Limb (tissue), 2 donors: ENCODE data around the gene UBE2M.
"Not testable (repeated sequence)": the region's sequence is repeated elsewhere in the genome, so short reads cannot be mapped to it uniquely, and the experiment has no call there.

Experiments used
- DNase-seq, 2 donors: peaks; one replicate each; pipeline ENCODE4 v3.0.0-alpha.2; 2016; ENCODE audit errors: extremely low spot score in 2 of 2

The UBE2M gene

DNA sequence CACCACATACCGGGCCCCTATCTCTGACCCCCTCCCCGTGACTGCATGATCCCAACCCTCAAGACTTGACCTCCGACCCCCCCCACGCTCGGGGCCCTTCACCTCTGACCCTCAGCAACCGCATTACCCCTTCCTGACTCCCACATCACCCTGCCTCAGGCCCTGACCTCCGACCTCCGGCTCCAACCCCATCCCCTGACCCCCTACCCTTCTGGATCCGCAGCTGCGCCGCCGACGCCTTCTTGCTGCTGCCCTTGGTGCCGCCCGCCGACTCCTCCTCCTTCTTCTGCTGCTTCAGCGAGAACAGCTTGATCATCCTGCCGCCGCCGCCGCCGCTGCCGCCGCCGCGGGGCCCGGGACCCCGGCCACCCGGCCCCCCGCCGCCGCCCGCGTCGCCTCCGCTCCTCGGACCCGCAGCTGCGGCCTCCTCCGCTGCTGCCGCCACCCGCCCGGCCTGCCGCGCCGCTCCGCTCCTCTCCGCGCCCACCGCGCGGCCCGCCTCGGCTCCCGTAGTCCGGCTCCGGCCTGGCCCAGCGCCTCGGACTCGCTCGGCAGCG is at the start of gene UBE2M:
UBE2M (minus strand) TSS at position 546 of the 557 bp plus-strand sequence; CDS start at position 316, 230 bp downstream.
- DNase-seq: no peak

DNA sequence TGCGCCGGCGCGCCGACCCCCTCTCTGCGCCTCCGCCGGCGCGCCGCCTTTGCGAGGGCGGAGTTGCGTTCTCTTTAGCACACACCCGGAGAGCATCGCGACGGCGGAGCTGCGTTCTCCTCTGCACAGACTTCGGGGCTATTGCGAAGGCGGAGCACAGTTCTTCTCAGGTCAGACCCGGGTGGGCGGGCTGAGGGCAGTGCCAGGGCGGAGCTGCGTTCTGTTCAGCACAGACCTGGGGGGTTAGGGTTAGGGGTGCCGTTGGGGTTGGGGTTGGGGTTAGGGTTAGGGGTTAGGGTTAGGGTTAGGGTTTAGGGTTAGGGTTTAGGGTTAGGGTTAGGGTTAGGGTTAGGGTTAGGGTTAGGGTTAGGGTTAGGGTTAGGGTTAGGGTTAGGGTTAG is 48.8 kb upstream of the UBE2M start:
- DNase-seq: not testable (repeated sequence)

DNA sequence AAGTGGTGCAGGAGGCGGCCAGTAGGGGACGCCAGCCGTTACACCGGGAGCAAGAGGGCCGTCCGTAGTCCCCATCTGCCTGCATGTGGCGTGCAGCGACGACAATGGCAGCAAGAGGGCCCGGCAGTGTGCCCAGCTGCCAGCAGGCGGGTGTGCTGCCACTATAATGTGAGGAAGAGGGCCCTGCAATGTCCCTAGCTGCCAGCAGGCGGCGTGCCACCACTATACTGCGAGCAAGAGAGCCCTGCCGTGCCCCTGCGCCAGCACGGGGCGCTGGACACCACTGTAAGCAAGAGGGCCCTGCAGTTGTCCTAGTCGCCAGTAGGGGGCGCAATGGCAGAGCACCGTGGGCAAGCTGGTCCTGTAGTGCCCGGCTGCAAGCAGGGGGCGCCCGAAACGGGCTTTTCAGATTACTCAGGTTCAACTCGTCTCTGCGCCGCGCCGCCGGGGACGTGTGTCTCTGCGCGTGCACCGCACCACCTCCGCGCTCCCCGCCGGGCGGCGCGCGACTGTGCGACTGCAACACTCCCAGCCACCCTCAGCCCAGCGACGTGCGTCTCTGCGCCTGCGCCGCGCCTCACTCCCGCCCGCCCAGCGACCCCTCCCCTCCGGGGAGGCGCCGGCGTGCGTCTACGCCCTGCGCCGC is 48.0 kb upstream of the UBE2M start:
- not testable (repeated sequence) for DNase-seq

DNA sequence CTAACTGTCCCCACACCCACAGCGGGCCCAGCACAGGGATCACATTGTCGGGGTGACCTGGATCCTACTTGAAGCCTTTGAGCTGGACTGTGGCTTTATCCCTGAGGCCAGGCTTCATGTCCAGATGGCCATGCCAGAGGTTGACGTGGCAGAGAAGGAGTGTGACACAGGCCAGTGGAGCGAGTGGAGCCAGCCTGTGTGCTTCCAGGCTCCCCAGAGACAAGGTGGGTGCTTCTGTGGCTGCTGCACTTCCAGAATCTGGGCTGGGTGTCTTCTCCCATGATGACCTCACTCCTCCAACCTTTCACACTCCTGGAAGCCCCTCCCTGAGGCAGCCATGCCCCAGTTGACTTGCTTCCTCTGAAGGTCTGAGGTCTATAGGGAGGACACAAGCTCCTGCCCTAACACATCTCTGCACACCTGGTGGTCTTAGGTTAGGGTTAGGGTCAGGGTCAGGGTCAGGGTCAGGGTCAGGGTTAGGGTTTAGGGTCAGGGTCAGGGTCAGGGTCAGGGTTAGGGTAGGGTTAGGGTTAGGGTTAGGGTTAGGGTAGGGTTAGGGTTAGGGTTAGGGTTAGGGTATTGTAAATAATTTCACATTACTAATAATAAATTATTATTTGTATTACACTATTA is 27.8 kb upstream of the UBE2M start:
- peak in 1 of 2 donors; percentile 38 for DNase-seq

DNA sequence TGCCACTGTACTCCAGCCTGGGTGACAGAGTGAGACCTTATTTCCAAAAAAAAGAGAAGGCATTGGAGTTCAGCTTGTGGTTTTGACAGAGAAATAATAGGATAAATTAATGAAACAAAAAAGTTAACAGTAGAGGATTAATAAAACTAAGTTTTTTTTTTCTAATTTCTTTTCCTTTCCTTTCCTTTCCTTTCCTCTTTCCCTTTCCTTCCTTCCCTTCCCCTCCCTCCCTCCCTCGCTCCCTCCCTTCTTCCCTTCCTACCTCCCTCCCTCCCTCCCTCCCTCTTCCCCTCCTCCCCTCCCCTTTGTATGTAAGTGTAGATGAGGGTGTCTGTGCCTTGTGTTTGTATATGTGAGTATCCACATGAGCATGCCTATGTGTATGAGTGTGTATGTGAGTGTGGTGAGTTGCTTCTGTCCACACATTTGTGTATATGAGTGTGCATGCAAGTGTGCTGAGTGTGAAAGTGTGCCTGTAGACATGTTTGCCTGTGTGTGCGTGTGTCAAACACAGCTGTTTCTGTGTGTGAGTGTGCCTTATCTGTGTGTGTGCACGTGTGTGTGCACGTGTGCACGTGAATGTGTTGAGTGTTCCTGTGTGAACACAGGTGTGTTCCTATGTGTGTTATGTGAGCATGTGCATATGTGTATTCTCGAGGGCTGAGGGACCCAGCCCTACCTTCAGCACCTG is 27.2 kb upstream of the UBE2M start:
- no peak for DNase-seq

DNA sequence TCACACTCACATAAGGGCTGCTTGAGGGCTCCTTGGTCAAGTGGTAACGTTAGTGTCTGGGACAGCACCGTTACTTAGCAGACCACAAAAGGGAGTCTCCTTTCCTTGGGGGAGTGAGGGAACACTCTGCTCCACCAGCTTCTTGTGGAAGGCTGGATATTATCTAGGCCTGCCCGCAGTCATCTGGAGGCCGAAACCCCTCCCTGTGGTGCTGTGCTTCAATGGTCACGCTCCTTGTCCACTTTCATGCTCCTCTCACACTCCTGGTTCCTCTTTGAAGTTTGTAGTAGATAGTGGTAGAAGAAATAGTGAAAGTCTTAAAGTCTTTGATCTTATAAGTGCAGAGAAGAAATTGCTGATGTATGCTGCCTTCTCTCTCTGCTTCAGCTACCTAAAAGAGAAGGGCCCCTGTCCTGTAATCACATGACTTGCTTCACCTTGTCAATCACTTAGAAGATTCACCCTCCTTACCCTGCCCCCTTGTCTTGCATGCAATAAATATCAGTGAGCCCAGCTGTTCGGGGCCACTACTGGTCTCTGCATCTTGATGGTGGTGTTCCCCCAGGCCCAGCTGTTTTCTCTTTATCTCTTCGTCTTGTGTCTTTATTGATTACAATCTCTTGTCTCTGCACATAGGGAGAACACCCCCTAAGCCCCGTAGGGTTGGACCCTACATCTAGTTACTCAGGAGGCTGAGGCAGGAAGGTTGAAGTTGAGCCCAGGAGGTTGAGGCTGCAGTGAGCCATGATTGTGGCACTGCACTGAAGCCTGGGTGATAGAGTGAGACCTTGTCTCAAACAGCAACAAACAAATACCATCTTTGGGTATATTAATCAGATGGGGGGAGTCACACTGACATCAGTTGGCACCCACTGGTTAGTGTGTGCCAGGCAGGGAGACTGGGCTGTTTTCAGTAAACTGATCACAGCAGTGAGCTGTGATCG is 26.4 kb upstream of the UBE2M start:
- DNase-seq: no peak

DNA sequence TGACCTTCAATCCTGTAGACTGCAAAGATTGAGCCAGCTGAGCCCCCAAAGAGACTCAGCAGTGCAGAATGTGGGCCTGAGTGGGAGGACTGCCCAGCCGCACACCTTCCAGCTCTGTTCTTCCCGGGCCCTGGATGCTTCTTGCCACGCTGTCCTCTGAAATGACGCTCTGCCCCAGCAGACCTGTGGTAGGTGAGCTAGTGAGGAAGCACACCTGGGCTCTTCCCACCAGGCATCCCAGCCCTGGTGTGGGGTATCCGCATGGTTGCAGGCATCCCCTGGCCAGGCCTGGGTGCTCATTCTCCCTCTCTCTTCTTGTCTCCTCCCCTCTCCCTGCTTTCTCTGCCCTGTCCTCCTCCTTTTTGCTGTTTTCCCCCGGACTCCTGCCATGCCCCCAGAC is 24.6 kb upstream of the UBE2M start:
- DNase-seq: no peak

DNA sequence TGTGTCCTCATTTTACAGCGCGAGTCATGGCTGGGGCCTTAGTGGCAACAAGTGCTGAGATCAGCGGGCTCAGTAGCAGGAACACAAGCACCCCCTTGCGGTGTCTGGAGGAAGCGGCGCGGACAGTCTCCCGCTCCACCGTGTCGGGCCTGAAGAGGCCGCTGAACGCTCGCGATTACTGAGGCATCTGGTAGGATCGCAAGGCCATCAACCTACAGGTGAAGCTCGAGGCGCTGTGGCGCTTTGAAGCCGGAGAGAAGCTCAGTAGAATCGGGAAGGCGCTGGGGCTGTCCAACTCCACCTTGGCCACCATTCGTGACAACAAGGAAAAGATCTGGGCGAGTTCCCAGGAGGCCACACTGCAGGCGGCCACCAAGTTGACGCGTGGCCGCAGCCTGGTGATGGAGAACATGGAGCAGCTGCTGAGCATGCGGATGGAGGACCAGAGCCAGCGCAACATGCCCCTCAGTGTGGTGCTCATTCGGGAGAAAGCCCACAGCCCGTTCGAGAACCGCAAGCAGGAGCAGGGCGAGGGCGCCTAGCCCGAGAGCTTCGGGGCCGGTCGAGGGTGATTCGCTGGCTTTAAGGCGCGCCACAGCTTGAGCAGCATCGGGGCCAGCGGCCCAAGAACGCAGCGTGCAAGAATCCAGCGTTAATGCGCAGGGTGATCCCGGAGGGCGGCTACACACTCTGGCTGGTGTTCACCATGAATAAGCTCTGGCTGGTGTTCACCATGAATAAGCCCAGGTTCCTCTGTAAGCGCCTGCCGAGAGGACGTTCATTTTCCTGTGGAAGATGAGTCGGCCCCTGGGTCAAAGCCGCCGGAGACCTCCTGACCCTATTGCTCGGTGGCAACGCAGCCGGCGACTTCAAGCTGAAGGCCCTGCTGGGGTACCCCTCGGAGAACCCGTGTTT is 23.1 kb upstream of the UBE2M start:
- peak; percentile 79 to 85 for DNase-seq

DNA sequence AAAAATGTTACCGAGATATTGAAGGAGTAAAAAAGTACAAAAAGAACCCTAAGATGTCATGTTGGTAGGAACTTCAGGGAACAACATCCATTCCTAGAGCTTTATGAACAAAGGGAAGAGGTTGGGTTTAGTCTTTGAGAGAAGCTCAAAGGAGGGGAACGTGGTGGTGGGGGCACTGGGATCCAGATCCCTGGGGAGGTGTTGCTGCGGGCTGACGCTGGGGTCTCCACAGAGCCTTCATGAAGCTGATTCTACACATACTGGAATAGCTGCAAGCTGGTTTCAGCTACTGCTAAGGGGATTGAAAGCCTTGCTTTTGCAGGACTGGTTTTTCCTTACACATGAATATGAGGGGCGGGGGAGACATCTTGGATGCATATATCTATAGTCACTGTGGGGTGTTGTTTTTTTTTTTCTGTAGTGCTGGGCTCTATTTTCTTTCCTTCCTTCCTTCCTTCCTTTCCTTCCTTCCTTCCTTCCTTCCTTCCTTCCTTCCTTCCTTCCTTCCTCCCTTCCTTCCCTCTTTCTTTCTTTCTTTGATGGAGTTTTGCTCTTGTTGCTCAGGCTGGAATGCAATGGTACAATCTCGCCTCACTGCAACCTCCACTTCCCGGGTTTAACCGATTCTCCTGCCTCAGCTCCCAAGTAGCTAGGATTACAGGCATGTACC is 21.2 kb upstream of the UBE2M start:
- peak in 1 of 2 donors; percentile 12 for DNase-seq

DNA sequence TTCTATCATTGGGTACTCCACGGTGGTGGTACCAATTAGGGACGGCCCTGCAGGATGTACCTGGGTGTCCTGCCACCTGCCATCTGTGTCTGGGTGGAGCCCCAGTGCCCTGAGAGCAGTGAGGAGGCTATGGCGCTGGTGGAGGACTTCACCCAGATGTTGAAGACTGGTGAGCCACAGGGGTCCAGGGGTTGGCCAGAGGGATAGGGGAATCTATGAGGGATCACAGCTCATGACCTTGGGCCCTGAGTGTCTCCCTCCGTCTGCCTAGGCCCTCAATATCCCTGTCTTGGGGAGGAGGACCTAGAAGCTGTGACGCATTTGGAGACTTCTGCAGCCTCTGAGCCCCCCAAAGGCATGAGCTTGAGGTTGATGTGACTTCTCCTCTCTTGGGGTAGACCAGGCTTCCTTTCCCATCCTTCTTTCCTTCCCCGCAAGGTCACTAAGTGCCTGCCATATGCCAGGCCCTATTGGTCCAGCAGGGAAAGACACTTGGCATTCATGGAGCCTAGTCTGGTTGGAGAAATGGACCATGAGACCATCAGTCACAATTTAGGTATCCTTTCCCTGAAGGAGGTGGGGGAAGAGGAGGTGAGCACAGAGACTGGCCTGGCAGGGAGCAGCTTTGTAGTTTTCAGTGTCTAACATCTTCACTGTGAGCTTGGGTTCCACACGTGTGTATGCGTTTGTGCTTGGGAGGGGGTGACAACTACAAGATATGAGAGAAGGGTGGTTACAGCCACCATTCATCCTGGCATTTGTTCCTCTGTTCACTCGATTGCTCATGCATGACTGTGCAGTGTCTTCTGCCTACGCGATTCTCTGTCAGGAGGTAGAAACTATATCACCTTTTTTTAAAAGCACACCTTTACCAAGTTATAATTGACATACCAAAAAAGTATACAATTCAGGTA is 19.9 kb upstream of the UBE2M start:
- DNase-seq: no peak

DNA sequence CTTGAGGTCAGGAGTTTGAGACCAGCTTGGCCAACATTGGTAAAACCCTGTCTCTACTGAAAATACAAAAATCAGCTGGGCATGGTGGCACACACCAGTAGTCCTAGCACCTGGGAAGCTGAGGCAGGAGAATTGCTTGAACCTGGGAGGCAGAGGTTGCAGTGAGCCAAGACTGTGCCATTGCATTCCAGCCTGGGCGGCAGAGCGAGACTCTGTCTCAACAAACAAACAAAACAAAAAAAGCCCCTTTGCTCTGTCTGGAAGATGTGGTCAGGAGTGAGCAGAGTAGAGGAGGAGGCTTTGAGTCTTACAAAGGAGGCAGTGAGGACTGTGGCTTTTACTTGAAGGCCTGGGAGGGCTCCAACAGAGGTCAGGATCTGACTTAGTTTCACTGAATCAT is 19.2 kb upstream of the UBE2M start:
- not testable (repeated sequence) for DNase-seq

DNA sequence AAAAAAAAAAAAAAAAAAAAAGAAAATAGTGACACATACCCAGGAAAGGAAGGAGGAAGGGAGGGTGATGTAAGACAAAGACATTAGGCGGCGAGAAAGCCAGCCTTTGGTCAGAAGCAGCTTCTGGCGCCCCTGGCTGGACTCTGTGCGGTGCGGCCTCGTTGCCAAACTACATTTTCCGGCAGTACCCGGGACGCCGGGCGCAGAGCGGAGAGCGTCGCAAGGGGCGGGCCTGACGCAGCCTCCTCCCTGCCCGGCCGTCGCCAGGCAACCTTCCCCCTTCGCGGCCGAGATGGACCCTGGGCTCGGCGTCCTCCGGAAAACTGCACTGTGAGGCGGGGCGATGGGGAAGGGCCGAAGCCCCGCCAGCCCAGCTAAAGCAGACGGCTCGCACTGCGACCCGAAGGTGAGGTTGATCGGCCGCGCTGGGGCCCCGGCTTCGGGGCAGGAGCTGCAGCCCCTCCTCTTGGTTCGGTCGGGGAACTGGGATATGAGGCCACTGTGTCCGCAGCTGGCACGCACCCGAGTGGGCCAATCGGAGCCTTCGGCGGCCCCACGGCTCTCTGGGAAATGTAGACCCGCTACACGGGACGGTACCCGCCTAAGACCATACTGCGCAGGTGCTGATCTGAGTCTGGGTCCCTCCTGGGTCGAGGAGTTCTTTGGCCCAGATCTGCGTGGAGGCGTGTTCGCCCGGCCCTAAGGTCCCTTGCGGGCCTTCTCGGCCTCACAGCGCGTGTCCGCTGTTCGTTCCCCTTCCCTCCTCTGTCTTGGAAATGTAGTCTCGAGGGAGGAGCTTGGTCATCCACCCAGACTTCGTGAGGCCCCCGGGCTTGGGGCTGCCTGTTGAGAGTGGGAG is 17.0 kb upstream of the UBE2M start:
- DNase-seq: peak; percentile 93

DNA sequence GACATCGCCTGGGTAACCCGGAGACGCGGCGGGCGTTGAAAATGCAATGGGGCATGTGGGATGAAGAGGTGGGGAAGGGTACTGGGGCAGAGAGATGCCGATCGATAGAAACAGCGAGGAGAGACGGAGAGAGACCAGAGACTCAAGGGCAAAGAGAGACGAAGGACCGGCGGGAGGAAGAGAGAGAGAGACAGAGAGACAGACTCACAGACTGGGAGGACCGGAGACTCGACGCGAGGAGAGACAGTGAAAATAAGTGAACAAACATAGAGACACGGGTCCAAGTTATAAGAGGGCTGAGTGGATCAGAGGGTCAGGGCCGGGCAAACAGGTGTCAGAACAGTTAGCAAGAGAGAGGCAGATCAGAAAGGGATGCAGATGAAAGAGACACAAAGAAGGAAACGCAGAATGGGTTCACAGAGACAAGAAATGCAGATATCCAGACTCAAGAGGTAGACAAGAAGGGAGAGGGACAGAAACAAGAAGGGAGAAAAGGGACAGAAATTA is 15.3 kb upstream of the UBE2M start:
- DNase-seq: no peak

DNA sequence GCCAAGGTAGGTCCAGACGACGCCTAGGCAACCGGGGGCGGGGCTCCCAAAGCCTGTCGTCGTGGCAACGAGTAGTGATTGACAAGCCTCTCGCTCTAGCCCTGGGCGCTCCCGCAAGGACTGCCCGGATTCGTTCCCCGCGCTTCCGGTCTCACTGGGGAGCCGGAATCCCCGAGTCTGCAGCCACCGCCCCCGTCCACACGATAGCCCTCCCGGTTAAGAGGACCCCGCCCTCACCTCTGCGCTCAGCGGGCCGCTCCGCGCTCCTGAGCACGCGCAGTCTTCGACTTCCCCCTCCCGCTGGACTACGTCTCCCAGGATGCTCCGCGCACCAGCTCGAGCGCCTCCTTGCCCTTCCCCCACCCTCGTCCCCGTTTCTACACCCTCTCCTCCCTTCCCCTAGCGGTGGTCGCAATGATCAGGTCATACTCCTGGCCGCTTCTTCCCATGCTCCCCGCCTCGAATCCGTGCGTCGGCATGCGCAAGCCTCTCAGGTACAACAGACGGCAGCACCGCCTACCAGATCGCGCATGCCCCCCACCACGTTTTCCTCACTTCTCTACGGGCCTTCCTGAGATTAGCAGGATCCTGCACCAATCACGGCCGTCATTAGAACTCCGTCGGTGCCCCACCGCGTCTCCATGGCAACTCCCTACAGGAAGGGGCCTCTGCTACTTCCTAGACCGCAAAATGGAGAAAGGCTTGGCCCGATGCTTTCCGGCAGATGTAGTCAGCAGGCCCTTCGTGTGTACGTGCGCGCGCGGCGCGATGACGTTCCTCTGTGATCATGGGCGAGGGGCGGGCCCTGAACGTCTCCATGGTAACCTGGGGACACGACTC is 14.6 kb upstream of the UBE2M start, which contains the start of gene MZF1:
MZF1 (minus strand) TSS at position 518 of the 840 bp plus-strand sequence. CDS start 1,946 bp downstream, outside the sequence.
- peak; percentile 99 to 100 for DNase-seq

DNA sequence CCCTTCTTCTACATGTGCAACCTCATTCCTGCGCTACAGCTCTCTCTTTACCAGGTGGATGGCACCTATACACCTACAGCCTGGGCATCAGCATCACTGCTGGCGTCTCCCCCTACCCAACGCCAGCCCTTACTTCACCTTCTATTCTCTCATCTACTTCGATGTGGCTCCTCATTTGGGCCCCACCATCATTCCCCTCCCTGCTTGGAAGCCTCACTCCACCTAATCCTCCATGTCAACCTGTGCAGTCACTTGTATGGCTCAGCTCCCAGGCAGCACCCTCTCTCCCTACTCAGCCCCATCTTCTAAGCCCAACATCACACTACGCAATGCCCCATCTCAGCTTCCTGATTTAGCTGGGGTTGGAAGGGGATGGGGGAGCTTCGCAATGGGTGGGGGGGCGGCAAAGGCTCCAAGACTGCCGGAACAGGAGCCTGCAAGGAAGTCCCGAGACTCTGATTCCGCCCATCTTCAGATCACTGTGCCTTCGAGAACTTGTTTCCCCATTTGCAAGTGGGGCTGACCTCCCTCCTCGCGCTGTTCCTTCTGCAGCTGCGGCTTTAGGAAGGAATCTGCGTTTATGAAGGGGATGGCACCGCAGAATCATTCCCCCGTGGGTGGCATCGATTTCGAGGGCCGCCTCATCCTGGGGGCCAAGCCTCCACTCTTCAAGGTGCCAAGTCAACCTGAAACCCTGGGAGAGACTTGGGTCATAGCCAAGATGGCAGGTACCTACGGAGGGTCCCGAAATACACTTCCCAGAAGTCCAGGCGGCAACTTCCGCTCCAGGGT is 13.8 kb upstream of the UBE2M start:
- DNase-seq: no peak

DNA sequence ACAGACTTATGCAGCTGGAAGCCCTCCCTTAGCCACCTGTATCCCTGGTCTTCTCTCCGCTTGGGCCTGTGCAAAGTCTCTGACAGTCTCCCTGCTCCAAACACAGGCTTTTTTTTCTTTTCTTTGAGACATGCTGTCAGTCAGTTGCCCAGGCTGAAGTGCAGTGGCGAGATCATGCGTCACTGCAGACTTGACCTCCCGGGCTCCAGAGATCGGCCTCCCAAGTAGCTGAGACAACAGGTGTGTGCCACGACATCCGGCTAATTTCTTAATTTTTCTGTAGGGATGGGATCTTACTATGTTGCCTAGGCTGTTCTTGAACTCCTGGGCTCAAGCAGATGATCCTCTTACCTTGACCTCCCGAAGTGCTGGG is 13.2 kb upstream of the UBE2M start:
- DNase-seq: no peak
